22Rv1 (cell line): Measurements from ENCODE around the gene POU2F3.

ENCODE experiments used
- ZFX ChIP-seq: fragments of 450-650 bp; IDR thresholded peaks from 2 replicates; pipeline ENCODE4 v1.6.1; 2017; ENCODE audit warnings: antibody characterized with exemption, borderline replicate concordance
- TF ChIP-seq, protein P1 (sequence below): fragments of 450-650 bp; IDR thresholded peaks from 2 replicates; pipeline ENCODE4 v1.5.1; 2017; ENCODE audit warnings: mild to moderate bottlenecking

DNA sequence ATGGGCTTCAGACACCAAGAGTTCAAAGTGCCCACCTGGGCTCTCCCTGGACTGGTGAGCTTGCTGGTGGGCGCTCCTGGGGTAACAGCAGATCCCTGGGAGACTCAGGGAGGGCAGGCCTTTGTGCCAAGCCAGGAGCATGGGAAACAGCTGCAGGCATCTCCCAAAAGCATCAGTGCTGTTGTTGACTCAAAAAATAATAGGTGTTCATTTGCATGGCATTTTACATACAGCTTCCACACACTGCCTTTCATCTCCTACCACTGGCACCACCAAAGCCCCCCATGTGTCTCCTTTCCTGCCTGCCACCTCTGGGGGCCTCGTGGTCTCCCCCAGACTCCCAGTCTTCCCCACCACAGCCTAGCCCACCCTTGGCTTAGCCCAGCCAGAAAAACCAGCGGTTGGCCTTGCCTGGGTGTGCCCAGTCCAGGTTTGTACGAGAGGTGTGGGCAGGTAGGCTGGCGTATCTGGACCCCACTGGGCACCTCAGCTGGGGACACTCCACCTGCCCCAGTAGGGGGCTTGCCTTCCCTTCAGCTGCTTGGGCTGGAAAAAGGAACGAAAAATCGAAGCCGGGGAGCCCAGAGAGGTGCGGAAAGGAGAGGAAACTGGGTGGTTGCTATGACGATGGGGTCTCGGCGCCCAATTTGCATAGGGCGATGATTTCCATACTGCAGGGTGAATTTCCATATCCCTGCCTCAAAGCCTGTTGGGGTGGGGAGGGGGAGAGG is 15.0 kb downstream of the POU2F3 start:
- TF ChIP-seq, protein P1, sequence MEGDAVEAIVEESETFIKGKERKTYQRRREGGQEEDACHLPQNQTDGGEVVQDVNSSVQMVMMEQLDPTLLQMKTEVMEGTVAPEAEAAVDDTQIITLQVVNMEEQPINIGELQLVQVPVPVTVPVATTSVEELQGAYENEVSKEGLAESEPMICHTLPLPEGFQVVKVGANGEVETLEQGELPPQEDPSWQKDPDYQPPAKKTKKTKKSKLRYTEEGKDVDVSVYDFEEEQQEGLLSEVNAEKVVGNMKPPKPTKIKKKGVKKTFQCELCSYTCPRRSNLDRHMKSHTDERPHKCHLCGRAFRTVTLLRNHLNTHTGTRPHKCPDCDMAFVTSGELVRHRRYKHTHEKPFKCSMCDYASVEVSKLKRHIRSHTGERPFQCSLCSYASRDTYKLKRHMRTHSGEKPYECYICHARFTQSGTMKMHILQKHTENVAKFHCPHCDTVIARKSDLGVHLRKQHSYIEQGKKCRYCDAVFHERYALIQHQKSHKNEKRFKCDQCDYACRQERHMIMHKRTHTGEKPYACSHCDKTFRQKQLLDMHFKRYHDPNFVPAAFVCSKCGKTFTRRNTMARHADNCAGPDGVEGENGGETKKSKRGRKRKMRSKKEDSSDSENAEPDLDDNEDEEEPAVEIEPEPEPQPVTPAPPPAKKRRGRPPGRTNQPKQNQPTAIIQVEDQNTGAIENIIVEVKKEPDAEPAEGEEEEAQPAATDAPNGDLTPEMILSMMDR: no peak
- TF ChIP-seq ZFX: no peak
